B cell (primary cell): ENCODE measurements around the gene CENPX. TPM values are rescaled to one million over a fixed set of nuclear protein-coding genes. Genes with fewer than 3 reads are reported as not detected.

Experiments
- ATAC-seq: fragments of 200-7000 bp; cut with Tn5 transposase; one replicate; pipeline ENCODE4 v1.10.0; 2021; ENCODE audit warnings: low read depth, mild to moderate bottlenecking, moderate number of reproducible peaks, moderate library complexity
- CTCF ChIA-PET: fragments of 350-600 bp; sonication (Branson Sonifier 250); formaldehyde crosslinking; loops from one replicate; lab custom pipeline; 2021; ENCODE audit warnings: antibody characterized with exemption, inconsistent platforms; lab: Charles Lee
- POLR2A ChIA-PET: fragments of 350-600 bp; sonication (Branson Sonifier 250); formaldehyde crosslinking; loops from one replicate; lab custom pipeline; 2021; ENCODE audit warnings: antibody characterized with exemption; lab: Charles Lee
- DNase-seq: peaks from one replicate; pipeline ENCODE4 v3.0.0; 2013
- H2AFZ ChIP-seq: 2 replicates; pipeline ENCODE4 v1.6.1; 2012; ENCODE audit warnings: mild to moderate bottlenecking, low read depth, low read length; ENCODE audit not compliant: insufficient read depth, poor library complexity, severe bottlenecking
- H3K27ac ChIP-seq, 2 donors: 1 replicate in 1 of 2; 2 replicates in 1 of 2; pipeline ENCODE4 v1.5.1; 2012 to 2013; ENCODE audit warnings: low read length in 2 of 2, mild to moderate bottlenecking in 2 of 2, moderate library complexity in 1 of 2
- H3K27me3 ChIP-seq, 4 experiments: fragments of 200-600 bp in 1 of 4; sonication (generic) in 1 of 4; replicated peaks in 1 of 4; 1 replicate in 2 of 4; 2 replicates in 2 of 4; pipeline versions ENCODE4 v1.6.1 to v1.7.0; 2013 to 2016; ENCODE audit warnings: low read length in 3 of 4, mild to moderate bottlenecking in 2 of 4, mixed read lengths in 1 of 4, moderate library complexity in 1 of 4; ENCODE audit not compliant: insufficient read depth in 4 of 4, control insufficient read depth in 3 of 4; ENCODE audit errors: control extremely low read depth in 1 of 4
- H3K36me3 ChIP-seq, 2 experiments: replicated peaks in 1 of 2; 1 replicate in 1 of 2; 2 replicates in 1 of 2; pipeline versions ENCODE4 v1.6.1 to v1.7.1; 2013; ENCODE audit warnings: low read length in 1 of 2; ENCODE audit not compliant: insufficient read depth in 2 of 2, control insufficient read depth in 1 of 2; ENCODE audit errors: control extremely low read depth in 1 of 2, extremely low read depth in 1 of 2
- H3K4me1 ChIP-seq, 2 donors: fragments of 200-600 bp in 1 of 2; sonication (generic) in 1 of 2; 1 replicate in 1 of 2; 2 replicates in 1 of 2; pipeline versions ENCODE4 v1.5.1 to v1.6.1; 2013 to 2017; ENCODE audit warnings: low read length in 2 of 2; ENCODE audit not compliant: control insufficient read depth in 2 of 2, insufficient read depth in 2 of 2
- H3K4me2 ChIP-seq: replicated peaks from 2 replicates; pipeline ENCODE3; 2012; ENCODE audit warnings: mild to moderate bottlenecking, low read depth, low read length; ENCODE audit not compliant: poor library complexity, severe bottlenecking
- H3K4me3 ChIP-seq, 5 experiments: fragments of 200-600 bp in 1 of 5; sonication (generic) in 1 of 5; 1 replicate in 3 of 5; 2 replicates in 2 of 5; pipeline versions ENCODE4 v1.5.1 to v1.7.0; 2011 to 2016; ENCODE audit warnings: low read length in 4 of 5, mild to moderate bottlenecking in 4 of 5, low read depth in 2 of 5, control low read depth in 1 of 5, moderate library complexity in 1 of 5; ENCODE audit not compliant: insufficient read depth in 1 of 5; ENCODE audit errors: control extremely low read depth in 1 of 5, extremely low read depth in 1 of 5
- H3K79me2 ChIP-seq: fragments of 200-600 bp; sonication (generic); one replicate; pipeline ENCODE4 v1.6.0; 2016; ENCODE audit warnings: low read length; ENCODE audit not compliant: control insufficient read depth, insufficient read depth
- H3K9ac ChIP-seq: fragments of 200-600 bp; sonication (generic); 2 replicates; pipeline ENCODE4 v1.6.1; 2017; ENCODE audit warnings: mild to moderate bottlenecking, low read length, moderate library complexity
- H3K9me3 ChIP-seq, 3 donors: one replicate each; pipeline versions ENCODE4 v1.6.1 to v1.7.1; 2013; ENCODE audit warnings: low read length in 2 of 3; ENCODE audit not compliant: control insufficient read depth in 2 of 3, insufficient read depth in 1 of 3; ENCODE audit errors: control extremely low read depth in 1 of 3
- H4K20me1 ChIP-seq: 2 replicates; pipeline ENCODE4 v1.6.0; 2012; ENCODE audit warnings: mild to moderate bottlenecking, low read length; ENCODE audit not compliant: insufficient read depth, control insufficient read depth, poor library complexity, severe bottlenecking
- H3K27ac Mint-ChIP-seq: one replicate; pipeline ENCODE4 v1.8.0; 2021; ENCODE audit warnings: mixed read lengths
- H3K27me3 Mint-ChIP-seq: one replicate; pipeline ENCODE4 v1.8.0; 2021; ENCODE audit warnings: mixed read lengths
- H3K4me1 Mint-ChIP-seq: one replicate; pipeline ENCODE4 v1.8.0; 2021; ENCODE audit warnings: mixed read lengths
- H3K4me3 Mint-ChIP-seq: one replicate; pipeline ENCODE4 v1.8.0; 2021; ENCODE audit warnings: mixed read lengths
- H3K9me3 Mint-ChIP-seq: one replicate; pipeline ENCODE4 v1.8.0; 2022; ENCODE audit warnings: mixed read lengths; ENCODE audit not compliant: insufficient read depth
- CTCF ChIP-seq: fragments of 200-600 bp; IDR thresholded peaks from one replicate; pipeline ENCODE4 v1.8.0; 2022; ENCODE audit warnings: antibody characterized with exemption, mild to moderate bottlenecking
- EZH2 ChIP-seq: IDR thresholded peaks from 2 replicates; pipeline ENCODE4 v1.6.1; 2012; ENCODE audit warnings: borderline replicate concordance, low read depth, mild to moderate bottlenecking, moderate library complexity, low read length; ENCODE audit not compliant: insufficient read depth, poor library complexity, severe bottlenecking
- WGBS: methylation state at CpG from one replicate; pipeline ENCODE4 v1.1.5; 2013; ENCODE audit warnings: missing lambda C conversion rate; ENCODE audit not compliant: insufficient coverage; 5-methylcytosine and 5-hydroxymethylcytosine counted together
- intact Hi-C: fragments of 100-400 bp; cut with micrococcal nuclease; formaldehyde crosslinking; loops from one replicate; pipeline ENCODE4 v1.10.0; 2022
- polyA plus RNA-seq: library from polyadenylated mRNA; depleted of rRNA; stranded (reverse); fragments of >200 nt; gene quantifications from 2 replicates; pipeline ENCODE4 v1.2.3, GENCODE V29; 2012
- total RNA-seq, 2 donors: library from RNA; stranded (reverse); fragments of 120-200 nt in 1 of 2; gene quantifications; 1 replicate in 1 of 2; 2 replicates in 1 of 2; pipeline versions ENCODE4 v1.2.3 to v1.2.4, GENCODE V29; 2013 to 2022

CENPX gene
- total and polyA plus RNA-seq, 2 donors (not counting 1 experiment from before 2014, with no cell fraction given) = 37.0 to 40.1 TPM

- Mint-ChIP-seq H3K4me1 (peaks cover 15% of the 10 kb centered on the region), H3K27ac (peak within 1 kb of the TSS; percentile 89), H3K9me3 (no peaks in the 10 kb centered on the region), H3K4me3 (peak within 1 kb of the TSS; percentile 81), H3K27me3 (no peaks in the 10 kb centered on the region)
- H3K36me3 ChIP-seq = peaks cover 0 to 13% of the 10 kb centered on the region in 2 experiments
- peaks cover 12% of the 10 kb centered on the region for H3K79me2 ChIP-seq
- peak within 1 kb of the TSS; percentile 85 for H3K9ac ChIP-seq
- DNase-seq (peak; percentile 84), ATAC-seq (peak; percentile 89)
- CTCF ChIA-PET = interaction anchor here (1.0 to 1.3 kb wide), 3 partner anchors 10 to 40 kb away, joined by 3 read pairs; partner anchors contain the start of gene DCXR
- peak within 1 kb of the TSS; percentile 85 for H3K4me2 ChIP-seq
- intact Hi-C loops = loop anchor here (1.0 kb wide), 2 partner anchors 14 to 33 kb away; partner anchors contain the start of genes FASN, GPS1 and RFNG
- WGBS = 11% methylated on average over 88 of the region's 88 CpGs
- peak within 1 kb of the TSS; percentile 100 for H2AFZ ChIP-seq
- no peak for TF ChIP-seq CTCF
- no peak for TF ChIP-seq EZH2
- POLR2A ChIA-PET = interaction anchor here (1.1 to 1.4 kb wide), 3 partner anchors 16 to 33 kb away, joined by 3 to 4 read pairs (median 3); partner anchors contain the start of gene DCXR
- H3K4me3 ChIP-seq = peak within 1 kb of the TSS; percentile 18 to 76 (median 74)
- no peaks in the 10 kb centered on the region for H3K9me3 ChIP-seq
- H3K27me3 ChIP-seq = no peaks in the 10 kb centered on the region
- H4K20me1 ChIP-seq = peaks cover 8% of the 10 kb centered on the region
- peak within 1 kb of the TSS; percentile 79 to 90 for H3K27ac ChIP-seq
- peaks cover 16 to 26% of the 10 kb centered on the region in 2 donors for H3K4me1 ChIP-seq
Observed at GRCh38 chr17:82065638-82066303, 43.1 kb upstream of the CENPX start, which contains the start of gene DUS1L. Gene DUS1L, minus strand, starts transcription at chr17:82065804. Its CDS starts 745 bp downstream, at chr17:82065059.
